NCI-H774 (cell line): ENCODE results near the gene BARHL1.
"Not testable (repeated sequence)": the region's sequence is repeated elsewhere in the genome, so short reads cannot be mapped to it uniquely, and the experiment has no call there.

Source experiments
- DNase-seq: peaks from one replicate; lab custom pipeline; 2025; lab: John Stamatoyannopoulos, UW

Gene BARHL1

GRCh38 chr9:132556714-132557113, 25.7 kb upstream of the BARHL1 start:
- no peak for DNase-seq

GRCh38 chr9:132557159-132557558, 25.2 kb upstream of the BARHL1 start:
- DNase-seq: no peak

GRCh38 chr9:132559711-132560110, 22.7 kb upstream of the BARHL1 start:
- no peak for DNase-seq

GRCh38 chr9:132560616-132561202, 21.7 kb upstream of the BARHL1 start:
- no peak for DNase-seq

GRCh38 chr9:132562306-132562573, 20.2 kb upstream of the BARHL1 start:
- DNase-seq: no peak

- no peak for DNase-seq
These were observed 17.9 kb upstream of the BARHL1 start for GRCh38 chr9:132564526-132564925.

GRCh38 chr9:132568787-132569186, 13.6 kb upstream of the BARHL1 start:
- DNase-seq: not testable (repeated sequence)

- DNase-seq: no peak
These were observed 10.4 kb upstream of the BARHL1 start for GRCh38 chr9:132571806-132572600.

- no peak for DNase-seq
These were observed 9.5 kb upstream of the BARHL1 start for GRCh38 chr9:132572921-132573320.

- DNase-seq: peak; percentile 84
These were observed 7.3 kb upstream of the BARHL1 start for GRCh38 chr9:132575005-132575609.

- DNase-seq: no peak
These were observed 6.6 kb upstream of the BARHL1 start for GRCh38 chr9:132575811-132576210.

- DNase-seq: no peak
These were observed 5.3 kb upstream of the BARHL1 start for GRCh38 chr9:132577119-132577518.

GRCh38 chr9:132578367-132578932, 4.0 kb upstream of the BARHL1 start:
- DNase-seq: no peak

- no peak for DNase-seq
These were observed 3.0 kb upstream of the BARHL1 start for GRCh38 chr9:132579427-132579798.

GRCh38 chr9:132582786-132583583, 579 bp downstream of the BARHL1 start:
- DNase-seq: no peak

GRCh38 chr9:132583584-132584304, 1.3 kb downstream of the BARHL1 start:
- DNase-seq: no peak

GRCh38 chr9:132584601-132585560, 2.5 kb downstream of the BARHL1 start:
- DNase-seq: no peak

- DNase-seq: no peak
These were observed 3.8 kb downstream of the BARHL1 start for GRCh38 chr9:132585954-132586829.

GRCh38 chr9:132586830-132587591, 4.6 kb downstream of the BARHL1 start:
- DNase-seq: no peak
